ENCODE data around the gene SYT13.

DNA sequence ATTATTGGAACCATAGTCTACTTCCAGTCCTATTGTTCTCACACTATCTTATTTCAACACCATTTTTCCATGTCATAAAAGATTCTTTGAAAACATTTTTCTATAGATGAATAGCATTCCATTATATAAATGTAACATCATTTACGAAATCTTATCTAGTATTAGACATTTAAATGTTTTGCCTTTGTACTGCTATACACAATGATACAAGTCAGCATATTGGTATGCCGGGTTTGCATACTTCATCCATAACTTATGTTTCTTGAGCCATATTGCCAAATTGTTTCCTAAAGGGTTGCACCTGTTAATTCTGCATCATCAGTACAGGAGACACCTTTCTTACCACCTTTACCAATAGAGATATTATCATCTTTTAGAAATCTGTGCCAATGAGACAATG, 68.2 kb downstream of the SYT13 start:
- TF ChIP-seq, protein P1, sequence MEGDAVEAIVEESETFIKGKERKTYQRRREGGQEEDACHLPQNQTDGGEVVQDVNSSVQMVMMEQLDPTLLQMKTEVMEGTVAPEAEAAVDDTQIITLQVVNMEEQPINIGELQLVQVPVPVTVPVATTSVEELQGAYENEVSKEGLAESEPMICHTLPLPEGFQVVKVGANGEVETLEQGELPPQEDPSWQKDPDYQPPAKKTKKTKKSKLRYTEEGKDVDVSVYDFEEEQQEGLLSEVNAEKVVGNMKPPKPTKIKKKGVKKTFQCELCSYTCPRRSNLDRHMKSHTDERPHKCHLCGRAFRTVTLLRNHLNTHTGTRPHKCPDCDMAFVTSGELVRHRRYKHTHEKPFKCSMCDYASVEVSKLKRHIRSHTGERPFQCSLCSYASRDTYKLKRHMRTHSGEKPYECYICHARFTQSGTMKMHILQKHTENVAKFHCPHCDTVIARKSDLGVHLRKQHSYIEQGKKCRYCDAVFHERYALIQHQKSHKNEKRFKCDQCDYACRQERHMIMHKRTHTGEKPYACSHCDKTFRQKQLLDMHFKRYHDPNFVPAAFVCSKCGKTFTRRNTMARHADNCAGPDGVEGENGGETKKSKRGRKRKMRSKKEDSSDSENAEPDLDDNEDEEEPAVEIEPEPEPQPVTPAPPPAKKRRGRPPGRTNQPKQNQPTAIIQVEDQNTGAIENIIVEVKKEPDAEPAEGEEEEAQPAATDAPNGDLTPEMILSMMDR (optimal IDR thresholded peaks at IDR 0.05 in 1 of 3, IDR thresholded peaks at IDR 0.05 in 1 of 3, conservative IDR thresholded peaks at IDR 0.05 in 1 of 3; ENCODE audit: extremely low read depth in 1 of 3, insufficient read depth in 2 of 3, low read length in 3 of 3) = no peak
- TF ChIP-seq EZH2 (IDR thresholded peaks at IDR 0.05; ENCODE audit: low read length) = no peak

Measured in keratinocyte (primary cell).